B cell (primary cell): Measurements from ENCODE around the gene AFG3L2. TPM values are rescaled to one million over a fixed set of nuclear protein-coding genes. Genes with fewer than 3 reads are reported as not detected.

Experiments
- ATAC-seq: fragments of 200-7000 bp; cut with Tn5 transposase; one replicate; pipeline ENCODE4 v1.10.0; 2021; ENCODE audit warnings: low read depth, mild to moderate bottlenecking, moderate number of reproducible peaks, moderate library complexity
- CTCF ChIA-PET: fragments of 350-600 bp; sonication (Branson Sonifier 250); formaldehyde crosslinking; loops from one replicate; lab custom pipeline; 2021; ENCODE audit warnings: antibody characterized with exemption, inconsistent platforms; lab: Charles Lee
- POLR2A ChIA-PET: fragments of 350-600 bp; sonication (Branson Sonifier 250); formaldehyde crosslinking; loops from one replicate; lab custom pipeline; 2021; ENCODE audit warnings: antibody characterized with exemption; lab: Charles Lee
- DNase-seq: peaks from one replicate; pipeline ENCODE4 v3.0.0; 2013
- H2AFZ ChIP-seq: 2 replicates; pipeline ENCODE4 v1.6.1; 2012; ENCODE audit warnings: mild to moderate bottlenecking, low read depth, low read length; ENCODE audit not compliant: insufficient read depth, poor library complexity, severe bottlenecking
- H3K27ac ChIP-seq, 2 donors: 1 replicate in 1 of 2; 2 replicates in 1 of 2; pipeline ENCODE4 v1.5.1; 2012 to 2013; ENCODE audit warnings: low read length in 2 of 2, mild to moderate bottlenecking in 2 of 2, moderate library complexity in 1 of 2
- H3K27me3 ChIP-seq, 4 experiments: fragments of 200-600 bp in 1 of 4; sonication (generic) in 1 of 4; replicated peaks in 1 of 4; 1 replicate in 2 of 4; 2 replicates in 2 of 4; pipeline versions ENCODE4 v1.6.1 to v1.7.0; 2013 to 2016; ENCODE audit warnings: low read length in 3 of 4, mild to moderate bottlenecking in 2 of 4, mixed read lengths in 1 of 4, moderate library complexity in 1 of 4; ENCODE audit not compliant: insufficient read depth in 4 of 4, control insufficient read depth in 3 of 4; ENCODE audit errors: control extremely low read depth in 1 of 4
- H3K36me3 ChIP-seq, 2 experiments: replicated peaks in 1 of 2; 1 replicate in 1 of 2; 2 replicates in 1 of 2; pipeline versions ENCODE4 v1.6.1 to v1.7.1; 2013; ENCODE audit warnings: low read length in 1 of 2; ENCODE audit not compliant: insufficient read depth in 2 of 2, control insufficient read depth in 1 of 2; ENCODE audit errors: control extremely low read depth in 1 of 2, extremely low read depth in 1 of 2
- H3K4me1 ChIP-seq, 2 donors: fragments of 200-600 bp in 1 of 2; sonication (generic) in 1 of 2; 1 replicate in 1 of 2; 2 replicates in 1 of 2; pipeline versions ENCODE4 v1.5.1 to v1.6.1; 2013 to 2017; ENCODE audit warnings: low read length in 2 of 2; ENCODE audit not compliant: control insufficient read depth in 2 of 2, insufficient read depth in 2 of 2
- H3K4me2 ChIP-seq: replicated peaks from 2 replicates; pipeline ENCODE3; 2012; ENCODE audit warnings: mild to moderate bottlenecking, low read depth, low read length; ENCODE audit not compliant: poor library complexity, severe bottlenecking
- H3K4me3 ChIP-seq, 5 experiments: fragments of 200-600 bp in 1 of 5; sonication (generic) in 1 of 5; 1 replicate in 3 of 5; 2 replicates in 2 of 5; pipeline versions ENCODE4 v1.5.1 to v1.7.0; 2011 to 2016; ENCODE audit warnings: low read length in 4 of 5, mild to moderate bottlenecking in 4 of 5, low read depth in 2 of 5, control low read depth in 1 of 5, moderate library complexity in 1 of 5; ENCODE audit not compliant: insufficient read depth in 1 of 5; ENCODE audit errors: control extremely low read depth in 1 of 5, extremely low read depth in 1 of 5
- H3K79me2 ChIP-seq: fragments of 200-600 bp; sonication (generic); one replicate; pipeline ENCODE4 v1.6.0; 2016; ENCODE audit warnings: low read length; ENCODE audit not compliant: control insufficient read depth, insufficient read depth
- H3K9ac ChIP-seq: fragments of 200-600 bp; sonication (generic); 2 replicates; pipeline ENCODE4 v1.6.1; 2017; ENCODE audit warnings: mild to moderate bottlenecking, low read length, moderate library complexity
- H3K9me3 ChIP-seq, 3 donors: one replicate each; pipeline versions ENCODE4 v1.6.1 to v1.7.1; 2013; ENCODE audit warnings: low read length in 2 of 3; ENCODE audit not compliant: control insufficient read depth in 2 of 3, insufficient read depth in 1 of 3; ENCODE audit errors: control extremely low read depth in 1 of 3
- H4K20me1 ChIP-seq: 2 replicates; pipeline ENCODE4 v1.6.0; 2012; ENCODE audit warnings: mild to moderate bottlenecking, low read length; ENCODE audit not compliant: insufficient read depth, control insufficient read depth, poor library complexity, severe bottlenecking
- H3K27ac Mint-ChIP-seq: one replicate; pipeline ENCODE4 v1.8.0; 2021; ENCODE audit warnings: mixed read lengths
- H3K27me3 Mint-ChIP-seq: one replicate; pipeline ENCODE4 v1.8.0; 2021; ENCODE audit warnings: mixed read lengths
- H3K4me1 Mint-ChIP-seq: one replicate; pipeline ENCODE4 v1.8.0; 2021; ENCODE audit warnings: mixed read lengths
- H3K4me3 Mint-ChIP-seq: one replicate; pipeline ENCODE4 v1.8.0; 2021; ENCODE audit warnings: mixed read lengths
- H3K9me3 Mint-ChIP-seq: one replicate; pipeline ENCODE4 v1.8.0; 2022; ENCODE audit warnings: mixed read lengths; ENCODE audit not compliant: insufficient read depth
- EZH2 ChIP-seq: IDR thresholded peaks from 2 replicates; pipeline ENCODE4 v1.6.1; 2012; ENCODE audit warnings: borderline replicate concordance, low read depth, mild to moderate bottlenecking, moderate library complexity, low read length; ENCODE audit not compliant: insufficient read depth, poor library complexity, severe bottlenecking
- WGBS: methylation state at CpG from one replicate; pipeline ENCODE4 v1.1.5; 2013; ENCODE audit warnings: missing lambda C conversion rate; ENCODE audit not compliant: insufficient coverage; 5-methylcytosine and 5-hydroxymethylcytosine counted together
- intact Hi-C: fragments of 100-400 bp; cut with micrococcal nuclease; formaldehyde crosslinking; loops from one replicate; pipeline ENCODE4 v1.10.0; 2022
- polyA plus RNA-seq: library from polyadenylated mRNA; depleted of rRNA; stranded (reverse); fragments of >200 nt; gene quantifications from 2 replicates; pipeline ENCODE4 v1.2.3, GENCODE V29; 2012
- total RNA-seq, 2 donors: library from RNA; stranded (reverse); fragments of 120-200 nt in 1 of 2; gene quantifications; 1 replicate in 1 of 2; 2 replicates in 1 of 2; pipeline versions ENCODE4 v1.2.3 to v1.2.4, GENCODE V29; 2013 to 2022
- TF ChIP-seq, protein P1 (sequence below): fragments of 200-600 bp; IDR thresholded peaks from one replicate; pipeline ENCODE4 v1.8.0; 2022; ENCODE audit warnings: antibody characterized with exemption, mild to moderate bottlenecking

Gene AFG3L2
- total and polyA plus RNA-seq, 2 donors (not counting 1 experiment from before 2014, with no cell fraction given): 11.9 to 40.7 TPM

DNA sequence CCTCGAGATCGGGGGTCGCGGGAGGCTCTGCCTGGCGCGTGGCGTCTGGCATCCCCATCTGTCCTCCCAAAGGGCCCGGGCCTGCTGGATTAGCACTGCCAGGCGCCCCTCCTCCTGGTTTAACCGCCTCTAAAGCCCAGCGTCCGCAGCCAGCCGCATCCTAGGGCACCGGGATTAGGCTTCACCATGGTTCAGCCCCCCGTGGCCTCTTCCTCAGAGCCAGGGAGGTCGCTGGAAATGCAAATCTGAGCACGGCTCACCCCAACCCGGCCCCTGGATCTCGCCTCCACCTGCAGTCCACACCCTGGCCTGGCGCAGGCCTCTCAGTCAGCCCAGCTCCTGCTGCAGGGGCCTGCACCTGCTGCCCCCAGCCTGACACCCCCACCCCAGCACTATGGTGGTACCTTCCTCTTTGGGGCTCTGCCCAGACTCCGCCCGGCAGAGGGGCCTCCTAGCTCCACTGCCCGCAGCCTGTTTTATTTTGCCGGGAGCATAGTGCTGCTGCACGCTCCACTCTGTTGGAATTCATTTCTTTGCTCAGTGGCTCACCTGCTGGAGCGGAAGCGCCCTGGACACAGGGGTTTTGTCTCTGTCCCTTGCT lies 43.9 kb upstream of the AFG3L2 start:
- POLR2A ChIA-PET: no interaction called here
- Histone ChIP-seq H3K4me2 (peak overlapping the region; percentile 95), H3K79me2 (no peaks in the 10 kb centered on the region), H3K4me1 (peaks cover 5 to 14% of the 10 kb centered on the region in 2 donors), H3K4me3 (peak overlapping the region in 2 of 5 experiments; percentile 19 to 25), H4K20me1 (no peaks in the 10 kb centered on the region), H3K36me3 (no peaks in the 10 kb centered on the region), H3K27me3 (peaks cover 0 to 14% (median 2%) of the 10 kb centered on the region in 4 experiments), H2AFZ (peak overlapping the region; percentile 71), H3K27ac (no peak overlapping the region), H3K9me3 (no peaks in the 10 kb centered on the region), H3K9ac (peak overlapping the region; percentile 45)
- intact Hi-C loops: loop anchor here (5.0 kb wide), 1 partner anchor 44 kb away; the partner anchor contains the start of gene AFG3L2
- Mint-ChIP-seq H3K9me3 (no peaks in the 10 kb centered on the region), H3K27me3 (no peaks in the 10 kb centered on the region), H3K27ac (no peak overlapping the region), H3K4me1 (peaks cover 15% of the 10 kb centered on the region), H3K4me3 (peak overlapping the region; percentile 77)
- TF ChIP-seq, protein P1, sequence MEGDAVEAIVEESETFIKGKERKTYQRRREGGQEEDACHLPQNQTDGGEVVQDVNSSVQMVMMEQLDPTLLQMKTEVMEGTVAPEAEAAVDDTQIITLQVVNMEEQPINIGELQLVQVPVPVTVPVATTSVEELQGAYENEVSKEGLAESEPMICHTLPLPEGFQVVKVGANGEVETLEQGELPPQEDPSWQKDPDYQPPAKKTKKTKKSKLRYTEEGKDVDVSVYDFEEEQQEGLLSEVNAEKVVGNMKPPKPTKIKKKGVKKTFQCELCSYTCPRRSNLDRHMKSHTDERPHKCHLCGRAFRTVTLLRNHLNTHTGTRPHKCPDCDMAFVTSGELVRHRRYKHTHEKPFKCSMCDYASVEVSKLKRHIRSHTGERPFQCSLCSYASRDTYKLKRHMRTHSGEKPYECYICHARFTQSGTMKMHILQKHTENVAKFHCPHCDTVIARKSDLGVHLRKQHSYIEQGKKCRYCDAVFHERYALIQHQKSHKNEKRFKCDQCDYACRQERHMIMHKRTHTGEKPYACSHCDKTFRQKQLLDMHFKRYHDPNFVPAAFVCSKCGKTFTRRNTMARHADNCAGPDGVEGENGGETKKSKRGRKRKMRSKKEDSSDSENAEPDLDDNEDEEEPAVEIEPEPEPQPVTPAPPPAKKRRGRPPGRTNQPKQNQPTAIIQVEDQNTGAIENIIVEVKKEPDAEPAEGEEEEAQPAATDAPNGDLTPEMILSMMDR: no peak
- TF ChIP-seq EZH2: no peak
- 14% methylated on average over 23 of the region's 27 CpGs for WGBS
- CTCF ChIA-PET: interaction anchor here (1.2 kb wide), 1 partner anchor 13 kb away, joined by 3 read pairs; the partner anchor contains the start of gene PRELID3A
- ATAC-seq (no peak), DNase-seq (peak; percentile 29)

DNA sequence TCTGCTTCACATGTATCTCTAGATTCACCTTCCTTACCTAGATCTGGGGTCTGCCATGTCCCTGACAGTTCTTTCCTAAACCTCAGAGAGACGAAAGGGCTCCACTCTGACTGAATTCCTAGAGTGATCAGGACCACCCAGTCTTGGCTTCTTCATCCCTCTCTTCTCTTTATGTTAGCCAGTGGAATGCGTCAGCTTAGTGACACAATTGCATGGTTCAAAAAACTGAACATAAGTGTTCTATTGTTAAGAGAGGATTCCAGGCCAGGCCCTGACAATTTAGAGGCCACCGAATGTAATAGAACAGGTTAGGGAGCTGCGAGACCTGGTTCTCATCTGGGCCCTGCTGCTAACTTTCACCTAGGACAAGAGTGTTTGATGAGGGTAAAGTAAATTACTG lies 40.7 kb upstream of the AFG3L2 start:
- intact Hi-C loops: no loop called here
- H3K36me3 ChIP-seq: no peaks in the 10 kb centered on the region
- no peak for TF ChIP-seq EZH2
- TF ChIP-seq, protein P1: no peak
- 100% methylated on average over 1 of the region's 4 CpGs for WGBS
- no peak overlapping the region for H3K9ac ChIP-seq
- H3K4me3 ChIP-seq: no peak overlapping the region
- H3K27me3 ChIP-seq: peaks cover 0 to 14% (median 2%) of the 10 kb centered on the region in 4 experiments
- no peaks in the 10 kb centered on the region for H3K9me3 Mint-ChIP-seq
- POLR2A ChIA-PET: interaction anchor here (1.2 kb wide), 1 partner anchor 10 kb away, joined by 3 read pairs; the partner anchor contains the start of gene PRELID3A
- H3K9me3 ChIP-seq: no peaks in the 10 kb centered on the region
- no peak overlapping the region for H3K27ac ChIP-seq
- H3K4me3 Mint-ChIP-seq: no peak overlapping the region
- peaks cover 15% of the 10 kb centered on the region for H3K4me1 Mint-ChIP-seq
- CTCF ChIA-PET: no interaction called here
- H3K79me2 ChIP-seq: no peaks in the 10 kb centered on the region
- ATAC-seq (no peak), DNase-seq (no peak)
- H3K4me2 ChIP-seq: no peak overlapping the region
- H4K20me1 ChIP-seq: no peaks in the 10 kb centered on the region
- H3K27ac Mint-ChIP-seq: no peak overlapping the region
- no peaks in the 10 kb centered on the region for H3K27me3 Mint-ChIP-seq
- no peak overlapping the region for H2AFZ ChIP-seq
- peaks cover 5 to 14% of the 10 kb centered on the region in 2 donors for H3K4me1 ChIP-seq
